HepG2 (cell line): Measurements from ENCODE around the gene ANAPC2. TPM values are rescaled to one million over a fixed set of nuclear protein-coding genes. Genes with fewer than 3 reads are reported as not detected.

Experiments used
- BRD4 ChIP-seq: sonication (generic); formaldehyde crosslinking; IDR thresholded peaks from 2 replicates; pipeline ENCODE4 v1.4.0; 2020; ENCODE audit warnings: missing genetic modification reagents
- HINFP ChIP-seq: sonication (generic); formaldehyde crosslinking; IDR thresholded peaks from 2 replicates; pipeline ENCODE4 v1.4.0; 2020; ENCODE audit warnings: low read depth, mild to moderate bottlenecking, missing genetic modification reagents
- SP140L ChIP-seq: sonication (generic); formaldehyde crosslinking; IDR thresholded peaks from 2 replicates; pipeline ENCODE4 v1.4.0; 2020; ENCODE audit warnings: missing genetic modification reagents, borderline replicate concordance
- UBTF ChIP-seq: sonication (generic); formaldehyde crosslinking; IDR thresholded peaks from 2 replicates; pipeline ENCODE4 v1.4.0; 2020; ENCODE audit warnings: mild to moderate bottlenecking, missing genetic modification reagents
- XBP1 ChIP-seq: sonication (generic); formaldehyde crosslinking; IDR thresholded peaks from 2 replicates; pipeline ENCODE4 v1.5.0; 2020; ENCODE audit warnings: missing genetic modification reagents
- ZBTB7A ChIP-seq: sonication (generic); formaldehyde crosslinking; IDR thresholded peaks from 2 replicates; pipeline ENCODE4 v1.8.0; 2022; ENCODE audit warnings: mild to moderate bottlenecking, missing genetic modification reagents
- ZFP1 ChIP-seq: IDR thresholded peaks from 2 replicates; pipeline ENCODE4 v1.6.1; 2016
- ZFP36L2 ChIP-seq: sonication (generic); formaldehyde crosslinking; IDR thresholded peaks from 2 replicates; pipeline ENCODE4 v1.4.0; 2020; ENCODE audit warnings: missing genetic modification reagents
- ZFX ChIP-seq: sonication (generic); formaldehyde crosslinking; IDR thresholded peaks from 2 replicates; pipeline ENCODE4 v1.4.0; 2020; ENCODE audit warnings: mild to moderate bottlenecking, low read depth, missing genetic modification reagents, moderate library complexity
- ZNF160 ChIP-seq: sonication (generic); formaldehyde crosslinking; IDR thresholded peaks from 2 replicates; pipeline ENCODE4 v1.8.0; 2022; ENCODE audit warnings: mild to moderate bottlenecking, inconsistent platforms, missing genetic modification reagents
- ZNF446 ChIP-seq: sonication (generic); formaldehyde crosslinking; IDR thresholded peaks from 2 replicates; pipeline ENCODE4 v1.5.0; 2020; ENCODE audit warnings: mild to moderate bottlenecking, missing genetic modification reagents
- ZNF547 ChIP-seq: sonication (generic); formaldehyde crosslinking; IDR thresholded peaks from 2 replicates; pipeline ENCODE4 v1.5.1; 2020; ENCODE audit warnings: mild to moderate bottlenecking, missing genetic modification reagents
- ZNF609 ChIP-seq: sonication (generic); formaldehyde crosslinking; IDR thresholded peaks from 2 replicates; pipeline ENCODE4 v1.4.0; 2020; ENCODE audit warnings: mild to moderate bottlenecking, missing genetic modification reagents, borderline replicate concordance
- ZNF770 ChIP-seq: sonication (generic); formaldehyde crosslinking; IDR thresholded peaks from 2 replicates; pipeline ENCODE4 v1.5.0; 2020; ENCODE audit warnings: mild to moderate bottlenecking, missing genetic modification reagents
- ZNF883 ChIP-seq: sonication (generic); formaldehyde crosslinking; IDR thresholded peaks from 2 replicates; pipeline ENCODE4 v1.5.1; 2020; ENCODE audit warnings: mild to moderate bottlenecking, missing genetic modification reagents; ENCODE audit errors: not compliant biosample characterization
- ZSCAN20 ChIP-seq: sonication (generic); formaldehyde crosslinking; IDR thresholded peaks from 2 replicates; pipeline ENCODE4 v1.4.0; 2020; ENCODE audit warnings: missing genetic modification reagents, mild to moderate bottlenecking, borderline replicate concordance
- polyA plus RNA-seq, 8 experiments: library from polyadenylated mRNA; depleted of rRNA in 3 of 8; stranded (reverse) in 7 of 8; unstranded in 1 of 8; fragments of >200 nt; fragmentation: Illumina TruSeq in 4 of 8; extraction: Trizol in 4 of 8; gene quantifications; 2 replicates each; pipeline versions ENCODE4 v1.2.1 to v1.2.3, GENCODE V29; 2011 to 2016; ENCODE audit warnings: low read depth in 4 of 8, missing spikeins in 1 of 8, mixed read lengths in 1 of 8; ENCODE audit not compliant: insufficient read depth in 1 of 8
- total RNA-seq, 5 experiments: library from RNA; depleted of rRNA; stranded (reverse); fragments of >200 nt; fragmentation: Illumina TruSeq; extraction: Trizol; gene quantifications; 2 replicates each; pipeline ENCODE4 v1.2.3, GENCODE V29; 2016; ENCODE audit warnings: low read depth in 1 of 5

Gene ANAPC2
- total and polyA plus RNA-seq, 2 of the 13 experiments (the other 11 are each of a cell fraction or from before 2014, with no cell fraction given), result 12.3 to 15.4 TPM

GRCh38 chr9:137236238-137236935, 48.0 kb upstream of the ANAPC2 start (continued):
- TF ChIP-seq ZNF160 (CRISPR knock-in tag) (no peak), ZFP1 (CRISPR knock-in tag) (no peak), ZNF883 (CRISPR knock-in tag) (peak; percentile 62), ZNF547 (0 out of 2 replicates have a peak, but pooled peaks have one; percentile 7), UBTF (CRISPR knock-in tag) (no peak; the same call in 1 of the 2 replicates), SP140L (CRISPR knock-in tag) (0 out of 2 replicates have a peak, but pooled peaks have one; percentile 31), ZNF770 (peak; percentile 57), ZFP36L2 (CRISPR knock-in tag) (no peak), ZNF609 (CRISPR knock-in tag) (peak; percentile 69), XBP1 (CRISPR knock-in tag) (peak; percentile 66; the same call in 1 of the 2 replicates), ZNF446 (peak; percentile 34; the same call in 1 of the 2 replicates), HINFP (CRISPR knock-in tag) (0 out of 2 replicates have a peak, but pooled peaks have one; percentile 40), ZFX (peak; percentile 81), ZBTB7A (peak; percentile 83), BRD4 (CRISPR knock-in tag) (0 out of 2 replicates have a peak, but pooled peaks have one; percentile 62), ZSCAN20 (CRISPR knock-in tag) (peak; percentile 49; the same call in 1 of the 2 replicates)
